HG03558 (cell line): ENCODE results near the gene PLCB1.
A peak's percentile ranks its signal among the peaks of the same experiment; 100 is the strongest.

ENCODE experiments used
- ATAC-seq: cut with Tn5 transposase; IDR thresholded peaks from one replicate; pipeline ENCODE4 v1.9.1; 2021; ENCODE audit warnings: moderate number of reproducible peaks; ENCODE audit not compliant: unreplicated experiment; ENCODE audit errors: extremely low read depth

Gene PLCB1

DNA sequence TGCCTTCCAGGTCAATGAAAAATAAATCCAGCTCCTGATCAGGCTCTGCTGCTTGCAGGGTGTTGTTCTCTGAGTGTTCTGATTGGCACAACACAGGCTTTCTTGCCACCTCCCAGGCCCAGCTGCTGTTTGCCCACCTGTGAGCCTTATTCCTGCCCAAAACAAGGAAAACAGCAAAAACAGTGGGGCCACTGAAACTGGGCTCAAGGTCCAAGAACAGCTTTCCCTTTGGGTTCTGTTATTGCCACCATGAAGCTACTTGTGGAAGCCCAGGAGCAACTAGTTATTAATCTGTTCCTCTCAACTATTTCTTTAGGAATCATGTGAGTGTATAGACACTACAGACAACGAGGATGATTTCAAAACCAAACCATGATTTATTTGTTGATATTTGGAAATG is 159.1 kb downstream of the PLCB1 start:
- ATAC-seq, result no peak

GRCh38 chr20:8291873-8292272 is 159.8 kb downstream of the PLCB1 start:
- ATAC-seq, result no peak

GRCh38 chr20:8292793-8293192 is 160.7 kb downstream of the PLCB1 start:
- ATAC-seq, result no peak

- ATAC-seq, result no peak
These were observed 161.7 kb downstream of the PLCB1 start for GRCh38 chr20:8293750-8294149.

GRCh38 chr20:8296536-8296935 is 164.5 kb downstream of the PLCB1 start:
- ATAC-seq, result no peak

DNA sequence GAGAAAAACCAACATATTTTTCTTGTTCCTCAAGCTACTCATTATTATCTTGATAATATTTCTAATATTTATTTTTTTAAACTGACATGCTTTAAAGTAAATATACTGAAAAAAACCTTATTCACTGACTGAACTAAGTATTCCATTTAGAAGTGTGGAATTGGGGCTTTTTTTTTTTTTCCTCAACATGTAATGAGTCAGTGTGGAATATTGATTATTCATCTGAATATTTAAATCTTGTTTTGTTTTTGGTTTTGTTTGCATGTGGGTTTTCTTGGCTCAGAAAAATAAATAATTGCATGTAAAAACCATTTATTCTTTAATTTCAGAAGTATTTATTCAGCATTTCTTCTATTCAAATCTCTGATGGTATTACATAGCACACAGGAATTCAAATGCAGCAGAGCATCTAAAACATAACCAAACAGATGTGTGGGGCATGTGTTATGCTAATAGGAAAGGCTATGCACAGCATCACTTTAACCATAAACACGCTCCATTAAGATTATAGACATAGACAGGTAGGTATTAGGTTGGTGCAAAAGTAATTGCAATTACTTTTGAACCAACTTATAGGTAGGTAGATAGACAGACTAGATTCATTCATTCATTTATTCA is 166.5 kb downstream of the PLCB1 start:
- ATAC-seq, result no peak

DNA sequence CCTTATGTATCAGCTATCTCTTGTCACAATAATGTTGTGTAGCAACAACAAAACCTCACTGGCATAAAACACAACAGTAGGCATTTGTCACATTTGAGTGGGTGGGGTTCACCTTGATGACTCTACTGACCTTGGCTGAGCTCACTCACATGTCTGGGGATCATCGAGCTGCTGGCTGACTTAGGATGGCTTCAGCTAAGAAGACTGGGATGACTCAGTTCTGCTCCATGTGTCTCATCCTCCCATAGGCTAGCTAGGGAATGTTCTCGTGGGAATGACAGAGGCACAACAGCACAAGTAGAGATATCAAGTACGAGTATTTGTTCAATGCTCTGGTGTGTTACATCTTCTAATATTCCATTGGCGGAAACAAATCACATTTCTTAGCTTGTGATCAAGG is 167.9 kb downstream of the PLCB1 start:
- ATAC-seq, result no peak

GRCh38 chr20:8301655-8302054 is 169.6 kb downstream of the PLCB1 start:
- no peak for ATAC-seq

GRCh38 chr20:8303651-8304050 is 171.6 kb downstream of the PLCB1 start:
- ATAC-seq, result no peak

DNA sequence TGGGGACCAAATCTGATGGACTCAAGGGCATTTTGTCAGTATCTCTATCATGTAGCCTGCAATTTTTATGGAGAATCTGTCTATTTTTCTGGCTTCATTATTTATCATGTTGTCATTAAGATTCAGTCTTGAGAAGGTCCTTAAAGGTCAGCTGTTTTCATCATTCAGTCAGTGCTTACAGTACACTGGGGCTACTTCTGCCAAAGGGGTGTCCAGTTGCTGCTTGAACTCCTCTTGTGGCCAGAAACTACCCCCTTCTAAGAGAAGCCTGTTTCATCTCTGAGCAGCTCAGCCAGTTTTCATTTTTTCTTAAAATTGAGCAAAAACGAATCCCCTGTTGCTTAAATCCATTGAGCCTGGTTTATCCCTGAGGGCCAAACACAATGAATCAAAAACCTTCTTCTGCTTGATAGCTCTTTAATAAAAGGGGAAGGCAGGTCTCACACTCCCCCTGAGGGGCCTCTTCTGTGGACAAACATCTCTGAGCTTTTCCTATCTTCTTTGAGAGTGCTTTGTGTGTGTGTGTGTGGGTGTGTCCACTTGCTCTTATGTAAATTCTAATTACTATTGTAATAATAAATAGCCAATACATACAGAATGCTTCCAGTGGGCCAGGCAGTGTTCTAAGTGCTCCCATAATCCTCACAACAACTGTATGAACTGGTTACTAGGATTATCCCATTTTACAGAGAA is 172.2 kb downstream of the PLCB1 start:
- no peak for ATAC-seq

DNA sequence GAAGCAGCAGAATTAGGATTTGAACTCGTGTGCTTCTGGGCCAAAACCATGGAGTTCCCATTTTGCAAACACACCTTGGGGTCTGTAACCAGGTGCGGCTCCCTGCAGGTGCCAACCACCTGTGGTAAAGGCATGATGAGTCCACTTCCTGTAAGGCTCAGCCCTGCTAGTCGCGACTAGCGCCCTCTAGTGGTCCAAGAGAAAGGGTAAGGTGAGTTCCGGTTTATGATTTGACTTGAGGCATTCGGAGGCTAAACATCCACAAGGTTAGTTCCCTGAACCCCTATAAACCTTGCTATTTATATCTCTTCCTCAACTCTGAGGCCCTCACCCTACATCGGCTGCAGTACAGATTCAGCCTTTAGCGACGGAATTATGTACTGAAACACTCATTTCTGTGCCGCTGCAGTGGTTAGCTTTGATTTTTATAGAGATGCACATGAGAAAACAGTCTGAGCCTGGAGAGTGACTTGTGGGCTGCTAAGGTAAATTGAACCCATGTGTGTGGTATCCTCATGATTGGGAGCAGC is 173.4 kb downstream of the PLCB1 start:
- ATAC-seq, result peak; percentile 91

DNA sequence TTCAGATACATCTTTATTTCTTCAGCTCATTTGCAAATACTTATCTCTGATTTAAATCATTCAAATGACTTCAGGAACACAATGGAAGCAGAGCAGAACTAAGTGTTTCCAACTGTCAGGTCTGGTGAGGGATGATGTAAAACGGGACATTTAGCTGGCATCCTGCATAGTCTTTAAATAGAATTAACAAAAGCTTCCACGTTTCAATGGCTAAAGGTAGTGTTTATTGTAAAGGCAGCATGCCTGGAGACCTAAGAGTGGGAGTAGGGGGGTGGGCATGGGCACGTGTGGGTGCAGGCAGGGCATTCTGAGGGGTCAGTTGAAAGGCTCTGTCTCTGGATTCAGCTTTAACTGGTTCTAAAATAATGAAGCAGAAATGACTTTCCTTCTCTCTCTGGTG is 174.9 kb downstream of the PLCB1 start:
- ATAC-seq, result no peak

GRCh38 chr20:8309634-8310033 is 177.6 kb downstream of the PLCB1 start:
- ATAC-seq, result no peak

DNA sequence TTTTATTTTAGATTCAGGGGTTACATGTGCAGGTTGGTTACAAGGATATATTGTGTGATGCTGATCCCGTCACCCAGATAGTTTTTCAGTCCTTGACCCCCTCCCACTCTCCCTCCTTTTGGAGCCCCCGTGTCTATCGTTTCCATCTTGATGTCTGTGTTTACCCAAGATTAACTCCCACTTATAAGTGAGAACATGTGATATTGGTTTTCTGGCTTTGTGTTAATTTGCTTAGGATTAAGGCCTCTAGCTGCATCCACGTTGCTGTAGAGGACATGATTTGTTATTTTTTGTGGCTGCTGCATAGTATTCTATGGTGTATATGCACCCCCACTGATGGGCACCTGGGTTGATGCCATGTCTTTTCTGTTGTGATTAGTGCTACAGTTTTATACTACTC is 178.6 kb downstream of the PLCB1 start:
- no peak for ATAC-seq

DNA sequence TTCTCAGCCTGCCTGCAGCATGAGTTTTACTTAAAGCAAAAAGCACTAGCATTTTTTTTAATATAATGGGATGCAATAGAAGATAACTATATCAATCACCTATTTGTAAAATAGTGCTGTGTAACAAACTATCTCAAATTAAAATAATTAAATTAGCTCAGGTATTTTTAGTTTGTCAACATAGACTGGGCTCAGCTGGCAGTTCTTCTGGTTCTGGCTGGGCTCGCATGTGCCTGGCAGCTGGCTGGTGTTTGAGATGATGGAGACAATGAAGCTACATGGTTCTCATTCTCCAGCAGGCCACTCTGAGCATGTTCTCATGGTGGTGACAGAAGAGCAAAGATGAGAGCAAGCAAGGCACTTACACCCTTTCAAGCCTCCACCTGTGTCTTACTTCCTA is 181.0 kb downstream of the PLCB1 start:
- no peak for ATAC-seq

DNA sequence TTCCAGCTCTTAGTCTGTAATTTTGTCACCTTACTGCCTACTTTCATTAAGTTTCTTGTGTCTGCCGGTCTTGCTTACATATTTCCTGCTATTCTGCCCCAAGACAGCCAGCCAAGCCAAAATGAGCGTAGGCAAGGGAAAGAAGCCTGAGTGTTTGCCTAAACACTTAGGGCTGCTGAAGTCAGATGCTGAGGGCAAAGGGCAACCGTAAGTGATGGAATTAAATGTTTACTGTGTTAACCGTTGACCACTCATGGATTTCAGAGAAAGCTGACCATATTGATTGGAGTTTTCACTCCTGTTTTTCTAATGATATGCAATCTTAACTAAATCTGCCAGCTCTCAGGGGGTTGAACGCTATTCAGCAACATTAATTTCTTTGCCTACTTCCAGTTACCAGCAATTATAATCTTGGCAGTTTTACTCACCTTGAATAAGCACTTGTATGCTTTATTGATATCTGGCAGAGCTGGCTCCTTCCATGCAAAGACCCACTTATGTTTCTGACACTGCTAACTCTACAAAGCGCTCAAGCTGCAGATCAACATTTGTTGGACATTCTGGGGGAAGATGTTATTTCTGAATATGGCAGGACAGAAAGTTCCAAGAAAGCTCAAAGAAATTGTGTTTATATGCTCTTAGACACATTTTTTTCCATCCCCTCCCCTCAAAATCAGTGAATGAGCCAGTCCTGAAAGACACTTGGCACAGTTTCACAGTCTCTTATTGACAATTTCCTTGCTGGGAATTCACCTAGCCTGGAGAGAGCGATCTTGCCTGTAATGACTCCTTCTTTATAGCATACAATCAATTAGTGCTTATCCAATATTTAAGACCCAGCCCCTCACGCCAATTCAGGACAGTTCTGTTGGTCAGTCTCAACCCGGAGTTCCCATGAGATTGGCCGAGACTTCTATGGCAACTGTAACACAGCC is 183.8 kb downstream of the PLCB1 start:
- no peak for ATAC-seq

- ATAC-seq, result no peak
These were observed 185.4 kb downstream of the PLCB1 start for GRCh38 chr20:8317448-8317847.

DNA sequence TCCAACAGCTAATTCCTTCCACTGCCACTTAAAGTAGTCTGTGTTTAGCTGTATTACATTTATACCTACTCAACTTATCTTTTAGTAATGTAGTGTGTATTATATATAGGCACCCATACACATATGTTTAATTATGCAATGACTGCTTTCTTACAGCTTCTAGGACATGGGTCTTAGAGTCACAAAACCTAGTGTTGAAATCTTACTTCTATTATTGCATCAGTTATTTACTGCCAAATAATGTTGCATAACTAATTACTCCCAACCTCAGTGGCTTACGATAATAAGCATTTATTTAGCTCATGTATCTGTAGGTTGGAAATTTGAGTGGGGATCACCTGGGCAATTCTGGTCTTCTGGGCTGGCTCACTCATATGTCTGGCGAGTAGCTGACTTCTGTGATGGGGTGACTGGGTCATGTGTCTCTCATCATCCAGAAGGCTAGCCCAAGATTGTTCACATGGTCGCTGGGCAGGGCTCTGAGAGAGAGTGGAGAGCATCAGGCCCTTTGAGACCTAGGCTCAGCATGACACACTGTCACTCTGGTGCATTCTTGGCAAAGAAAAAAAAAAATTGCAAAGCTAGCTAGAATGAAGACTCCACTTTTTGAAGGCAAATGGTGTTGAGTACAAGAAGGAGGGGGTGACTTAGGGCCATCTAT is 187.0 kb downstream of the PLCB1 start:
- ATAC-seq, result no peak

GRCh38 chr20:8320306-8320705 is 188.2 kb downstream of the PLCB1 start:
- ATAC-seq, result no peak

DNA sequence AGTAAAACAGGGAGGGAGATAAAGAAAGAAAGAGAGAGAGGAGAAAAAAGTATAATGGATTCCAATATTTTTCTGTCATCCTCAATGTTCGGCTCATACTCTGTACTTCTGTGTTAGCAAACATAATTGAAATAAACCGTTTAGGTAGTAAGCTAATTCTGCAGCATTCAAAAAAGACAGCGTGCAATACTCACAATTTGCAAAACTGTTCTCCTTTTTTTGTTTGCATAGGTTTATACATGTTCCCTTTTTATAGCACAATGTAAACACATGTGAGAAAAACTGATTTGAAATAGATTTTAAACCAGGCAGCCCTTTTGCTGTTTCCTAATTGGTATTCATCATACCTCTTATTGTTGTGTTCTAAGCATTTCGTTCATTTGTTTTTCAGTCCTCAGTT is 188.9 kb downstream of the PLCB1 start:
- no peak for ATAC-seq
